Common myeloid progenitor, CD34-positive (primary cell): Measurements from ENCODE around the gene TNRC6A.
"Not testable (repeated sequence)": the region's sequence is repeated elsewhere in the genome, so short reads cannot be mapped to it uniquely, and the experiment has no call there.

Experiments
- CTCF ChIA-PET: fragments of 350-600 bp; sonication (Branson Sonifier 250); formaldehyde crosslinking; loops from one replicate; lab custom pipeline; 2021; ENCODE audit warnings: antibody characterized with exemption; lab: Charles Lee
- POLR2A ChIA-PET: fragments of 350-600 bp; sonication (Branson Sonifier 250); formaldehyde crosslinking; loops from one replicate; lab custom pipeline; 2021; ENCODE audit warnings: antibody characterized with exemption; lab: Charles Lee
- DNase-seq, 3 donors: peaks; one replicate each; pipeline versions ENCODE4 v3.0.0 to v3.0.0-alpha.2; 2013
- H3K27ac ChIP-seq, 2 experiments: 1 replicate in 1 of 2; 2 replicates in 1 of 2; pipeline ENCODE4 v1.7.0; 2013; ENCODE audit warnings: inconsistent platforms in 2 of 2, low read length in 2 of 2, mild to moderate bottlenecking in 2 of 2, low read depth in 1 of 2, moderate library complexity in 1 of 2; ENCODE audit not compliant: severe bottlenecking in 2 of 2, insufficient read depth in 1 of 2, poor library complexity in 1 of 2
- H3K27me3 ChIP-seq, 5 experiments: replicated peaks in 2 of 5; 1 replicate in 3 of 5; 2 replicates in 2 of 5; pipeline versions ENCODE4 v1.6.1 to v1.7.0; 2013; ENCODE audit warnings: low read length in 4 of 5, mild to moderate bottlenecking in 2 of 5, moderate library complexity in 2 of 5, inconsistent platforms in 1 of 5; ENCODE audit not compliant: insufficient read depth in 5 of 5, control insufficient read depth in 4 of 5
- H3K36me3 ChIP-seq, 4 experiments: 1 replicate in 2 of 4; 2 replicates in 2 of 4; pipeline versions ENCODE4 v1.6.1 to v1.7.0; 2013; ENCODE audit warnings: low read length in 3 of 4, control low read depth in 1 of 4, mild to moderate bottlenecking in 1 of 4; ENCODE audit not compliant: control insufficient read depth in 4 of 4, insufficient read depth in 4 of 4
- H3K4me1 ChIP-seq, 4 experiments: 1 replicate in 3 of 4; 2 replicates in 1 of 4; pipeline versions ENCODE4 v1.6.1 to v1.7.1; 2013; ENCODE audit warnings: low read length in 3 of 4, mild to moderate bottlenecking in 3 of 4, control low read depth in 1 of 4, inconsistent platforms in 1 of 4, moderate library complexity in 1 of 4; ENCODE audit not compliant: control insufficient read depth in 4 of 4, insufficient read depth in 4 of 4; ENCODE audit errors: control extremely low read depth in 1 of 4
- H3K4me3 ChIP-seq, 7 experiments: 1 replicate in 4 of 7; 2 replicates in 3 of 7; pipeline versions ENCODE4 v1.5.1 to v1.7.0; 2013; ENCODE audit warnings: mild to moderate bottlenecking in 7 of 7, low read length in 6 of 7, moderate library complexity in 6 of 7, inconsistent platforms in 2 of 7, low read depth in 2 of 7, control low read depth in 1 of 7; ENCODE audit not compliant: insufficient read depth in 4 of 7, control insufficient read depth in 1 of 7; ENCODE audit errors: extremely low read depth in 1 of 7
- H3K9me3 ChIP-seq, 5 experiments: 1 replicate in 4 of 5; 2 replicates in 1 of 5; pipeline versions ENCODE4 v1.6.1 to v1.7.1; 2013; ENCODE audit warnings: low read length in 4 of 5, mild to moderate bottlenecking in 2 of 5, inconsistent platforms in 1 of 5, low read depth in 1 of 5, moderate library complexity in 1 of 5; ENCODE audit not compliant: control insufficient read depth in 4 of 5, insufficient read depth in 2 of 5; ENCODE audit errors: control extremely low read depth in 1 of 5
- WGBS: methylation state at CpG from one replicate; pipeline ENCODE4 v1.1.5; 2013; ENCODE audit not compliant: insufficient coverage; 5-methylcytosine and 5-hydroxymethylcytosine counted together

The TNRC6A gene

GRCh38 chr16:24745391-24745790 is 15.9 kb downstream of the TNRC6A start:
- Histone ChIP-seq H3K36me3 (peaks cover 3 to 15% (median 7%) of the 10 kb centered on the region in 4 experiments), H3K9me3 (no peaks in the 10 kb centered on the region), H3K4me1 (peaks cover 2 to 44% (median 24%) of the 10 kb centered on the region in 4 experiments), H3K27ac (no peak overlapping the region), H3K4me3 (no peak overlapping the region), H3K27me3 (no peaks in the 10 kb centered on the region)
- peak in 1 of 3 donors; percentile 33 for DNase-seq
- CTCF ChIA-PET: interaction anchor here (0.9 to 1.1 kb wide), 3 partner anchors 10 to 1067 kb away, joined by 3 to 4 read pairs (median 4); no protein-coding TSS in a partner anchor
- POLR2A ChIA-PET: interaction anchor here (0.6 to 0.7 kb wide), 2 partner anchors 13 to 185 kb away, joined by 3 to 4 read pairs; no protein-coding TSS in a partner anchor

- Histone ChIP-seq H3K9me3 (no peaks in the 10 kb centered on the region), H3K27ac (no peak overlapping the region), H3K27me3 (no peaks in the 10 kb centered on the region), H3K36me3 (peaks cover 3 to 15% (median 7%) of the 10 kb centered on the region in 4 experiments), H3K4me1 (peaks cover 2 to 42% (median 23%) of the 10 kb centered on the region in 4 experiments), H3K4me3 (no peak overlapping the region)
- DNase-seq: no peak
- POLR2A ChIA-PET: interaction anchor here (0.6 to 0.7 kb wide), 2 partner anchors 12 to 185 kb away, joined by 3 to 4 read pairs; no protein-coding TSS in a partner anchor
- 94% methylated on average over 2 of the region's 2 CpGs for WGBS
- CTCF ChIA-PET: interaction anchor here (1.0 to 1.1 kb wide), 2 partner anchors 14 to 1068 kb away, joined by 3 to 4 read pairs; no protein-coding TSS in a partner anchor
Measured at GRCh38 chr16:24745791-24746190, 16.3 kb downstream of the TNRC6A start.

- peaks cover 0 to 15% (median 4%) of the 10 kb centered on the region in 4 experiments for H3K36me3 ChIP-seq
- H3K27ac ChIP-seq: no peak overlapping the region
- H3K4me3 ChIP-seq: no peak overlapping the region
- no peaks in the 10 kb centered on the region for H3K9me3 ChIP-seq
- ChIA-PET CTCF (interaction anchor here (1.1 kb wide), 1 partner anchor 10 kb away, joined by 3 read pairs; no protein-coding TSS in a partner anchor), POLR2A (no interaction called here)
- peaks cover 2 to 39% (median 17%) of the 10 kb centered on the region in 4 experiments for H3K4me1 ChIP-seq
- no peak for DNase-seq
- WGBS: 100% methylated on average over 1 of the region's 2 CpGs
- no peaks in the 10 kb centered on the region for H3K27me3 ChIP-seq
Measured at GRCh38 chr16:24747441-24747840, 18.0 kb downstream of the TNRC6A start.

GRCh38 chr16:24748242-24748641 is 18.8 kb downstream of the TNRC6A start:
- H3K36me3 ChIP-seq: peaks cover 0 to 13% (median 3%) of the 10 kb centered on the region in 4 experiments
- H3K9me3 ChIP-seq: no peaks in the 10 kb centered on the region
- H3K27ac ChIP-seq: peak overlapping the region in 1 of 2 experiments; percentile 46
- CTCF ChIA-PET: interaction anchor here (0.6 to 1.5 kb wide), 4 partner anchors 9 to 159 kb away, joined by 3 read pairs; no protein-coding TSS in a partner anchor
- peak; percentile 36 to 79 (median 69) for DNase-seq
- no peak overlapping the region for H3K4me3 ChIP-seq
- POLR2A ChIA-PET: no interaction called here
- H3K27me3 ChIP-seq: no peaks in the 10 kb centered on the region
- H3K4me1 ChIP-seq: peaks cover 0 to 39% (median 17%) of the 10 kb centered on the region in 4 experiments
- WGBS: 67% methylated on average over 1 of the region's 2 CpGs

GRCh38 chr16:24749310-24749709 is 19.9 kb downstream of the TNRC6A start:
- no peak overlapping the region for H3K27ac ChIP-seq
- no peak overlapping the region for H3K4me3 ChIP-seq
- H3K27me3 ChIP-seq: no peaks in the 10 kb centered on the region
- peak in 2 of 3 donors; percentile 9 to 17 for DNase-seq
- H3K36me3 ChIP-seq: peaks cover 0 to 13% (median 3%) of the 10 kb centered on the region in 4 experiments
- H3K9me3 ChIP-seq: no peaks in the 10 kb centered on the region
- ChIA-PET CTCF (interaction anchor here (1.2 to 1.5 kb wide), 2 partner anchors 17 to 18 kb away, joined by 3 read pairs; no protein-coding TSS in a partner anchor), POLR2A (no interaction called here)
- peaks cover 0 to 39% (median 17%) of the 10 kb centered on the region in 4 experiments for H3K4me1 ChIP-seq

GRCh38 chr16:24749872-24750271 is 20.4 kb downstream of the TNRC6A start:
- H3K4me1 ChIP-seq: peaks cover 0 to 37% (median 16%) of the 10 kb centered on the region in 4 experiments
- peaks cover 0 to 13% (median 3%) of the 10 kb centered on the region in 4 experiments for H3K36me3 ChIP-seq
- CTCF ChIA-PET: interaction anchor here (1.5 kb wide), 1 partner anchor 17 kb away, joined by 3 read pairs; no protein-coding TSS in a partner anchor
- H3K4me3 ChIP-seq, H3K27me3 ChIP-seq, POLR2A ChIA-PET, DNase-seq, H3K9me3 ChIP-seq, H3K27ac ChIP-seq: not testable (repeated sequence)
- WGBS: 100% methylated on average over 4 of the region's 5 CpGs

- ChIA-PET CTCF (interaction anchor here (0.9 to 1.3 kb wide), 3 partner anchors 8 to 16 kb away, joined by 3 to 5 read pairs (median 3); no protein-coding TSS in a partner anchor), POLR2A (no interaction called here)
- Histone ChIP-seq H3K4me1 (peaks cover 0 to 20% (median 10%) of the 10 kb centered on the region in 4 experiments), H3K27ac (no peak overlapping the region), H3K4me3 (no peak overlapping the region), H3K36me3 (peaks cover 0 to 4% (median under 1%) of the 10 kb centered on the region in 4 experiments), H3K27me3 (no peaks in the 10 kb centered on the region), H3K9me3 (no peaks in the 10 kb centered on the region)
- DNase-seq: no peak
Measured at GRCh38 chr16:24753000-24753399, 23.5 kb downstream of the TNRC6A start.
